Peyer's patch (tissue), 4 donors: Measurements from ENCODE around the gene NPC2.

Source experiments
- POLR2A ChIP-seq, 2 donors: fragments of 450-650 bp; IDR thresholded peaks; one replicate each; pipeline ENCODE4 v1.5.1; 2017; ENCODE audit warnings: antibody characterized with exemption in 2 of 2, mild to moderate bottlenecking in 2 of 2, moderate library complexity in 2 of 2
- TF ChIP-seq, protein P1 (sequence below), 6 experiments: fragments of 450-650 bp in 4 of 6; fragments of 200-600 bp in 2 of 6; sonication (generic) in 1 of 6; IDR thresholded peaks; one replicate each; pipeline ENCODE4 v1.5.1; 2017 to 2019; ENCODE audit warnings: antibody characterized with exemption in 6 of 6, mild to moderate bottlenecking in 3 of 6, moderate library complexity in 1 of 6

DNA sequence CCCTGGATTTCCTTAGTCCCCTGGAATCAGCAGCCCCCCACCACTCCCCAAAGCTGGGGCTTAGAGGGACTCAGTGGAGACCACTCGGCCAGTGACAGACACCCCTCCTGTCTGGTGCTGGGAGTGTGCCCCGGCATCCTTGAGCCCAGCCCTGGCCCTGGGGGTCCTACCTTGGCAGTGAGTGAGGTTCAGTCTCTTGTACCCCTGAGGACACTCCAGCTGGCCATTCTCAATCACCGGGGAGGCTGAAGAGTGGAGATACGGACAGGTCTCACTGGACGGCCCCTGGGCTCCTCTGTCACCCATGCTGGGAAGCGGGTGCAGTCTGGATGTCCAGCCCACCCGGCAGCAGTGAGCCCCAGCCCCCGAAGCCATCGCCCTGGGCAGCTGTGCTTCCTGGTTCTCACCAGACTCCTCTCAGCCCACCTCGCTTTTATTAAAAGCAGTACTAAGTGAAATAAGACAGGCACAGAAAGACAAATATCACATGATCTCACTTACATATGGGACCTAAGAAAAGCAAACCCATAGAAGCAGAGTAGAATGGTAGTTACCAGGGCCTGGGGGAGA lies 42.7 kb upstream of the NPC2 start:
- TF ChIP-seq POLR2A (IDR thresholded peaks at IDR 0.05), result no peak
- TF ChIP-seq, protein P1, sequence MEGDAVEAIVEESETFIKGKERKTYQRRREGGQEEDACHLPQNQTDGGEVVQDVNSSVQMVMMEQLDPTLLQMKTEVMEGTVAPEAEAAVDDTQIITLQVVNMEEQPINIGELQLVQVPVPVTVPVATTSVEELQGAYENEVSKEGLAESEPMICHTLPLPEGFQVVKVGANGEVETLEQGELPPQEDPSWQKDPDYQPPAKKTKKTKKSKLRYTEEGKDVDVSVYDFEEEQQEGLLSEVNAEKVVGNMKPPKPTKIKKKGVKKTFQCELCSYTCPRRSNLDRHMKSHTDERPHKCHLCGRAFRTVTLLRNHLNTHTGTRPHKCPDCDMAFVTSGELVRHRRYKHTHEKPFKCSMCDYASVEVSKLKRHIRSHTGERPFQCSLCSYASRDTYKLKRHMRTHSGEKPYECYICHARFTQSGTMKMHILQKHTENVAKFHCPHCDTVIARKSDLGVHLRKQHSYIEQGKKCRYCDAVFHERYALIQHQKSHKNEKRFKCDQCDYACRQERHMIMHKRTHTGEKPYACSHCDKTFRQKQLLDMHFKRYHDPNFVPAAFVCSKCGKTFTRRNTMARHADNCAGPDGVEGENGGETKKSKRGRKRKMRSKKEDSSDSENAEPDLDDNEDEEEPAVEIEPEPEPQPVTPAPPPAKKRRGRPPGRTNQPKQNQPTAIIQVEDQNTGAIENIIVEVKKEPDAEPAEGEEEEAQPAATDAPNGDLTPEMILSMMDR (IDR thresholded peaks at IDR 0.05), result no peak
